NCI-H1092 (cell line): ENCODE measurements around the gene SOAT2.

Experiments used
- DNase-seq: peaks from one replicate; lab custom pipeline; 2025; lab: John Stamatoyannopoulos, UW

The SOAT2 gene

GRCh38 chr12:53064613-53065436 lies 38.5 kb upstream of the SOAT2 start:
- no peak for DNase-seq

GRCh38 chr12:53065470-53065869 lies 37.8 kb upstream of the SOAT2 start:
- DNase-seq = no peak

- peak; percentile 46 for DNase-seq
Measured at GRCh38 chr12:53065975-53066931, 37.0 kb upstream of the SOAT2 start.

- no peak for DNase-seq
Measured at GRCh38 chr12:53067074-53067992, 36.0 kb upstream of the SOAT2 start.

GRCh38 chr12:53067993-53068770 lies 35.1 kb upstream of the SOAT2 start:
- no peak for DNase-seq

- DNase-seq = no peak
Measured at GRCh38 chr12:53068811-53069585, 34.3 kb upstream of the SOAT2 start.

- DNase-seq = no peak
Measured at GRCh38 chr12:53069621-53070410, 33.5 kb upstream of the SOAT2 start.

GRCh38 chr12:53070877-53071492 lies 32.3 kb upstream of the SOAT2 start:
- DNase-seq = no peak

- DNase-seq = no peak
Measured at GRCh38 chr12:53071591-53072551, 31.4 kb upstream of the SOAT2 start.

- DNase-seq = no peak
Measured at GRCh38 chr12:53073881-53074280, 29.4 kb upstream of the SOAT2 start.

GRCh38 chr12:53074283-53074998 lies 28.8 kb upstream of the SOAT2 start:
- DNase-seq = no peak

GRCh38 chr12:53074999-53075370 lies 28.3 kb upstream of the SOAT2 start:
- no peak for DNase-seq

- DNase-seq = no peak
Measured at GRCh38 chr12:53076461-53076860, 26.8 kb upstream of the SOAT2 start.

GRCh38 chr12:53077030-53077429 lies 26.3 kb upstream of the SOAT2 start:
- no peak for DNase-seq

GRCh38 chr12:53078425-53079225 lies 24.7 kb upstream of the SOAT2 start:
- DNase-seq = no peak
